HL-60/S4 treated with retinoic acid at 250 ng/mL for 4 days and 3 days (cell line): Measurements from ENCODE around the gene TMEM109.

Source experiments
- in situ Hi-C: fragments of 300-500 bp; cut with MboI; formaldehyde crosslinking; loops from 2 replicates; pipeline ENCODE4 v1.7.0; 2022; ENCODE audit warnings: low sequenced_read_pairs

The TMEM109 gene

DNA sequence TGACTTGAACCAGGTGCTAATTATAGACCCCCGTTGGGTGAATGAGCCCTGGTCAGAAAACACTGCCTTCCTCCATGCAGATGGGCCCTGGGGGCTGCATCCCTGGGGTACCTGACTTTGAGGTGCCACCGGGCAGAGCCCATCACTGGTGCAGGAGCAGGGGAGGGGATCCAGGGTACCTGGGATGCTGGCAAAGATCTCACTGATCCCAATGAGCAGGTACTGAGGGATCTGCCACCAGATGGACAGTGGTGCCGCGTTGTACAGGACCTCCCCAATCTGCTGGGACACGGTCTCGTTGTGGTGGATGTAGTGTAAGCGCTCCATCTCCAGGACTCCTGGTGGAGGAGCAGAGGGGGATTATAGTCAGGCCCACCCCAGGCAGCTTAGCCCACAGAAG is 25.3 kb downstream of the TMEM109 start:
- in situ Hi-C loops = no loop called here

DNA sequence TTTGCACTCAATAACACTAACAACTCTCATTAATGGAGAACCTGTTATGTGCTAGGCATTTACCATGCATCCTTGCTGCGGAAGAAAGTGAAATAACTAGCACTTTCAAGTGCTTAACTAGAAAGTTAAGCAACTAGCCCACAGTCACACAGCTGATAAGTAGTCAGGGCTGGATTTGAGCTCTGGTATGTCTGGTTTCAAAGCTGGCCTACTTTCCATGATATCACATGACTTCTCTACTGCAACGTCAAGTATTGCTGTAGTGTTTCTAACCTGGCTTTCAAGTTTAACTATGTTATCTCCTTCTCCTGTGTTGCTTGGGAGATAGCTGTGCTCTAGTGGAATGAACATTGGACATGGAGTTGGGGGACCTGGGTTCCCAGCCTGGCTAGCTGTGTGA is 25.9 kb downstream of the TMEM109 start:
- in situ Hi-C loops = no loop called here

DNA sequence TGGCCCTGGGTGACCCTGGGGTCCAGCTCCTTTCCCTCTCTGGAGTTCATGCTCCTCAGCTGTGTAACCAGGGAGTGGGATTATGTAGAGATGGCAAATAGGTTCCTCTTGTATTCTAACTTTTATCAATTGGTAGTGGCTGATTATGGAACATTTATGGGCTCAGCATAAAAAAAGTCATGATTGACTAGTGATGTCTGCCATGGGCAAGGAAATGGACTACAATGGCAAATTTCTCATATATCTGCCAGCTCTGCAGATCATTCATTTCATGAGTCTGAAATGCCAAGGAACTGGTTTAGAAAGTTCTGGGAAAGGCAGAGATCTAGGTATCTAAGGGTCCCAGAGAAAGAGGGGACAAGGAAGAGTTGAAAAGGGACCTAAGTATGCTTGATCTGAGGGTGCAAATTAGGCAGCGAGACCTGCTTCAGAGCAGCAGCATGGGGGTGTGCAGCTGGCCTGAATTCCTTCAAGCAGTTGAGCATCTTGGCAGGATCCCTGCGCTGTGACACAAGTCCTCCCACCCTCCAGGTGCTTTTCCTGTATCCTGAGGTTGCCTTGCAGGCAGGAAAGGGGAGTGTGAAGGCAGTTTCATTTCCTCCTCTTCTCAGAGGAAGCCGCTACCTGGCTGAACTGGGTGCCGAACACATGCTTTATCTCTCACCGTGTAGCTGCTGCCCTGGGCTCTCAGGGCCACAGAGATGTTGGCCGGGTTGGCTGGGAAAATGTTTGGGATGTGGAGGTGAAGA is 27.6 kb downstream of the TMEM109 start:
- in situ Hi-C loops = no loop called here

DNA sequence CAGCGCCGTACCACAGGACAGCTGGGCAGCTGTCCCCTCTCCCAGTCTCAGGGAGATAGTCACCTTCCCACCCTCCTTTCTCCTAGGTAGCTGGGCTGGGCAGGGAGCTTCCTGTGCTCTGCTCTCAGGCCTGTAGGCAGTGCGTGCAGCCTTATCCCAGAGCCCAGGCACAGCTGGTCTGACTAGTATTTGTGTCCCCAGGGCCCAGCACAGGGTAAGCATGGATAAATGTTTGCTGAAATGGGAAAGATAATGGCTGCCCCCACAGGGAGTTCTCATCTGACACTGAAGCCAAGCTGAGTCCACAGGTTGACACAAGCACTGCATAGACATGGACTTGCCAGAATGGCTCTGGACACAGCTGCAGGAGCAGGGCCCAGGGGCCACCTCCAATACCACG is 28.3 kb downstream of the TMEM109 start:
- in situ Hi-C loops = no loop called here

DNA sequence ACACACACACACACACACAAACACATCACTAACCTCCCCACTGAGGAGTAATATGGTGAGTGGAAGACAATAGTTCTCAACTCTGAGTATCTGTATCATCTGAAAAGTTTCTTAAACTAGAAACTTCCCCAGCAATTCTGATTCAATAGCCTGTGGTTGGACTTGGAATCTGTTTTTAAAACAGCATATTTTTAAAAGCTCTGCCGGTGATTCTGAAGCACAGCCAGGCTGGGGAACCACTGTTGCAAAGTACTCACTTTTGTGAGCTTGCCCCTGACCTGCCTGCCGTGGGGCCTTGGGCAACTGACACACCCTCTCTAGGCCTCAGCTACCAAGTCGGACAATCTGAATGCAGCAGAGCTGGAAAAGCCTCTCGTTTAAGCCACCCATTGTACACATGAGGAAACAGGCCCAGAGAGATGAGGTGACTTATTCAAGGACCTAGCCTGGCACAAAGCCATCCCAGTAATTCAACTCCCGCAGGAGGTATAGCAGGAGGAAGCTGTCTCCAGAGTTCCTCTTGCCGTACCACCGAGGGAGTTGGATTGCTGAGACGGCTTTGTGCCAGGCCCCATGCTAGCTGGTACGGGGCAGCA is 29.1 kb downstream of the TMEM109 start:
- in situ Hi-C loops = no loop called here

DNA sequence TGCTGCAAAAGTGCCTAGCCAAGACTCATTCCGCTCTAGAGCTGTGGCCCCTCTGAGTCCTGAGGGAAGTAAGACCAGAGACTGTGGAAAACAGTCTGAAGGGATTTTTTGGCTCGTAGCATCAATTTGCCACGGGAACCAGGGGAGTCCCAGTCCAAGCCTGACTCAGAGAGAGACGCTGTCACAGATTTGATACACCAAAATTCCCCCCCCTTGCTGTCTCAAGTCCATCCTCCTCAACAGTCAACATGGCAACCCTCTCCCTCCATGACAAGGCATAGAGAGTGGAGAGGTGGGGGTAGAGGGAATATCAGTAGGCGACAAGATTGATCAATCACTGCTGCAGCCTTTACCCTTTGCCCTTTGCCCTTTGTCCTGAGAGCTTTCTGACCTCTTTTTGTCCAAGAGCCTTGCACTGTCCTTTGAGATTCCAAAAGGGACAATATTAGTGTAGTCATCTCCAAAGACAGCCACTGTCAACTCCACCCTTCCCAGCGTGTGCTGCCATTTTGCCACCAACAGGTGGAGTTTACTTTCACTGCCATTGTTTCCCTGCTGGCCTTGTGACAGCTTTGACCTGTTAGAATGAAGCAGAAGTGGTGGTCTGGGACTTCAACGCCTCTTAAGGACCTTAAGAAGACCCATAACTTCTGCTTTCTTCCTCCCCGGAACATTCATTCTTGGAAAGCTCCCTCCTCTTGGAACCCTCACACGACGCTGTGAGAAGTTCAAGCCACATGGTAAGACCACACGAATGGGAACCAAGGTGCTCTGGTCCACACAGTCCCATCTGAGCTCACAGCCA is 30.7 kb downstream of the TMEM109 start:
- in situ Hi-C loops = no loop called here

DNA sequence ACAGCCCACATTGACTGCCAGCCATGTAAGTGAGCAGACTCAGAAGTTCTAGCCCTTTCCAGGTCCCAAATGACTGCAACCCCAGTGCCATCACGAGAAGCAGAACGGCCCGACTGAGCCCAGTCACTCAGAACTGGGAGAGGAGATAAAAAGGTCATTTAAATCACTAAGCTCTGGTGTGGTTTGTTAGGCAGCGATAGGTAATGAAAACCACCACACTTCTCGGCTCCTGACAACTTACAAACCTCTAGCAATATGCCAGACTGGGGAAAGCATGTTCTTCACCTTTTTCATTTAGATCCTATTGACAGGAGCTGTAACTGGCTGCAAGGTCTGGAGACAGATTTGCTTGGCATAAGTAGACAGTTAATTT is 31.3 kb downstream of the TMEM109 start:
- in situ Hi-C loops = no loop called here

DNA sequence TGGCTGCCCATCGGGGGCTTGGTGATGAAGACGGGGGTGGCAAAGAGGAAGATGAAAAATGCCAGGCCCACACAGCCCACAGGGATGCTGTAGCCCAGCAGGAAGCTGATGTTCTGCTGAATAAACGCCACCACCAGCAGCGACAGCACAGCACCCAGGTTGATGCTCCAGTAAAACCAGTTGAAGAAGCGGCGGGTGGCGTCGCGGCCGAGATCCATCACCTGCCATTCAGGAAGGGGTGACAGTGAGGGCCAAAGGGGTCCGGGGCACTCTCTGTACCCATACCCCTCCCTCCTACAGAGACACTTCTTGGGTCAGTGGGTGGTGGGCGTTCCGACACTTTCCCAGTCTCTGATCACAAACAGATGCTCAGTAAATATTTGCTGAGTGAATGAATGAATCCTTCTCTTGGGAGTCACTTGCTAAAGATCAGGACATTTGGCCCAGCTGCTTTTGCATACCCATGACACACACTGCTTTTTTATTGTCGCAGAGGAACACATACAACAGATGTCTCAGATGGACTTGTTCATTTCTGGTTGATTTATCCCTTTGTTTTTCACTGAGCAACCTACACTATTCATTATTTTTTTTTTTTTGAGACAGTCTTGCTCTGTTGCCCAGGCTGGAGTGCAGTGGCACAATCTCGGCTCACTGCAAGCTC is 32.8 kb downstream of the TMEM109 start:
- in situ Hi-C loops = no loop called here

DNA sequence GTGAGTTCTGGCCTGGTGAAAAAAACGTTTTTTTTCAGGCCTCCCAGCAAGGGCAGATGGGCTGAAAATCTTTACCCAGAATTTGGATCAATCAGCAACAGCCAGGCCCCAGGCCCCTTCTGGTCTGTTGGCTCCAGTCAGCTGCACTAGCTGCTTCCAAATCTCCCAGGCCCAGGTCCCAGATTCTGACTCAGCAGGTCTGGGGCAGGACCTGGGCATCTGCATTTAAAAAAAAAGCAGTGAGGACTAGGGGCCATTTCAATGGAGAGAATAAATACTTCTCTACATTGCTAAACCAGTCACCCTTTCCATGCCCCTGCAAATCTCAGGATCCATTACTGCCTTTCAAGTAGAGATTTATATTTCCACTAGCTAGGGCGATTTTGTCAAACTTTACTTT is 33.7 kb downstream of the TMEM109 start:
- in situ Hi-C loops = no loop called here

DNA sequence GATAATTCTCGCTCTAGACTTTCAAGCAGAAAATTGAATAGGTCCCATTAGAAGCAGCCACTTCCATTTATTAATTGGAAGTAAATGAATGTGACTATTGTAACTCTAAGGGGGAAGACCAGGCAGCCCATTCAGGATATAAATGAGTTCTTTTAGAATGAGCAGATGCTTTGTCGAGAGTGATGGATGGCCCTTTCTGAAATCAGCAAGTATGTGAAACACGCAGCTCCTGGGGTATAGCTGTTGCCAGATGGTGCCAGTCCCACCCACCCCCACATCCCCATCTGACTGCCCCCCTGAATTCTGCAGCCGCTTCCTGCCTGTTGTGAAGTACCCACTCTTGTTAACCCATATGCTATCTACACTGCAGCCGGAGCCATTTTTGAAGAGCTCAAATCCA is 34.3 kb downstream of the TMEM109 start:
- in situ Hi-C loops = no loop called here

DNA sequence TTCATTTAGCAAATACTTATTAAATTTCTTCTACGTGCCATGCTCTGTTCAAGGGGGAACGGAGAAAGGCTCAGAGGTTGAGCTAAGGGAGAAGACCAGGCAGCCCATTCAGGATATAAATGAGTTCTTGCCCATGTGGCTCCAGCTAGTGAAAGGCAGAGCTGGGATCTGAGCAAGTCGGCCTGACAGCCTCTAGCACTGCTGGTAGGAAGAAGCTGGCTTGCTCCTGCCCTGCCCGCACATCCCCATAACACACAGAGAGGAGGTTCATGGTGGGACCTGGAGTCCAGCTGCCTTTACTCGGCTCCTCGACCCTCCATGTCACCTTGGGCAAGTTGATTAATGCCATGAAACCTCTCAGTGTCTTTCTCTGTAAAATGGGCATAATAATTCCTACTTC is 36.1 kb downstream of the TMEM109 start:
- in situ Hi-C loops = no loop called here

DNA sequence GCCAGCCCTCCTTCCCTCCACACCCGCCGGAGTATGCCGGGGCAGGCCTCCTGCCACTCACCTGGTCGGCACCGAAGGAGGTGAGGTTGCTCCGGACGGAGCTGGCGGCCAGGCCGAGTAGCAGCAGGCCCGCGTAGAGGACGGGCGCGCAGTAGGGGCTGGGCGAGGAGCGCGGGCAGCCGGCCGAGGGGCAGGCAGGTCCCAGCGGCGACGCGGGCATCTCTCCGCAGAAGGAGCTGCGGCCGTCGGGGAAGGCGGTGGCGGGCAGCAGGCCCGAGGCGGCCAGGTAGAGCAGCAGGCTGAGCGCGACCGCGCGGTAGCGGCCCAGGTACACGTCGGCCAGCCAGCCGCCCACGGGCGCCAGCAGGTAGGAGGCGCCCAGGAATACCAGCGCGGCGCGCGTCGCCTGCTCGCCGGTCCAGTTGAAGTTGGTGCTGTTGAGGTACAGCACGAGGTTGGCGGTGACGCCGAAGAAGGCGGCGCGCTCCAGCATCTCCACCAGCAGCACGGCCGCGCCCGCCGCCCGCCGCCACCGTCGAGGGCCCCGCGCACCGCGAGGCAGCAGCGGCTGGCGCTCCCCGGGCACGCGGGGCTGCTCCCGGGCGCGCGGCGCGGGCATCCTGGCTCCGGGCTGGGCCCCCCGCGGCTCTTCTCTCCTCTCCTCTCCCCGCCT is 37.1 kb downstream of the TMEM109 start:
- in situ Hi-C loops = no loop called here

DNA sequence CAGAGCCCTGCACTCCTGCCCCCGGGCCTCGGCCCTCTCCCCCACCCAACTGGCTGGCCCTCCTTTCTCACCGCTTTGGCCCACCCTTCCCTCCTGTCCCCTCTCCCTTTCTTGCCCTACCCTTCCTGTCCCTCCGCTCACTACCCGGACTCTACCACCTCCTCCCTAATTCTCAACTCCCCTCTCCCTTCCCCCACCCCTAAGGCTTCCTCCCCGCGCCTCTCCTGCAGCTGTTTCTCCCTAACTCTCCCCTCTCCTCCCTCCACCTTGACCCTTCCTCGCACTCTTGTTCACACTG is 37.6 kb downstream of the TMEM109 start:
- in situ Hi-C loops = no loop called here

DNA sequence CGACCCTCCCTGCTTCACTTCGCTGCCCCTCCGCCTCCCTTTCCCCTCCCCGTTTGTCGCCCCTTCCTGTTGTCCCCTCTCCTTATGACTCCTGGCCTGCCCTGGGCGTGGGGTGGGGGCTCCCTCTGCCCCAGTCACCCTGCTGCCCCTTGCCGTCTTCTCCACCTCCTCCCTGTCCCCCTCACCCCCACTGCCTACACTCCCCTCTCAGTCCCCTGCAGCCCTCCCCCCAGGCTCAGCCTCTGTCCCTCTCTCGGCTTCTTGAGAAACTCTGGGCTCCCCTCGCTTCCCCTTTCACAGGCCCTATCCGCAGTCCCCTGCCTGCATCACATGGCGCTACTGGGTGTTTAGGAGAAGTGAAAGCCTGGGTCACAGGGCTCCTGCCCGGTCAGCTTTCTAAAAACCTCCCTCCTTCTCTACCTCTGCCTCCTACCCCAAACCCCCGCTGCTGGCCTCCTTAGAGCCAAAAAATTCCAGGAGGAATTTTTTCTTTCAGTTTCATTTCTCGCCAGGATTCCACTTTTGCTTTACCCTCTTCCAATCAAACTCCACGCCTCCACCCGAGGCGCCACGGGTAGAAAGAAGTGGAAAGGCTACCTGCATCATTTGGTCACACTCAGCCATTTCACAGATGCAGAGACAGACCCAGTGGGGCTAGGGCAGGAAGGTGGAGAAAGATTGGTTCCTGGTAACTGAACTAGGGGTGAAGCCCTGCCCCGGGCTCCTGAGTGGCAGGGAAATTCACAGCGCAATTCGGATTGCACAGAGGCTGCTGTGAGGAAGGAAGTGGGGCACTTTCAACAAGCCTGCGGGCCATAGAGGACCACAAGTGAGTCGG is 38.2 kb downstream of the TMEM109 start, which contains the start of gene SLC15A3:
Gene SLC15A3 (minus strand): TSS at position 273 of the 838 bp plus-strand sequence. CDS start 625 bp downstream, outside the sequence.
- in situ Hi-C loops = no loop called here

DNA sequence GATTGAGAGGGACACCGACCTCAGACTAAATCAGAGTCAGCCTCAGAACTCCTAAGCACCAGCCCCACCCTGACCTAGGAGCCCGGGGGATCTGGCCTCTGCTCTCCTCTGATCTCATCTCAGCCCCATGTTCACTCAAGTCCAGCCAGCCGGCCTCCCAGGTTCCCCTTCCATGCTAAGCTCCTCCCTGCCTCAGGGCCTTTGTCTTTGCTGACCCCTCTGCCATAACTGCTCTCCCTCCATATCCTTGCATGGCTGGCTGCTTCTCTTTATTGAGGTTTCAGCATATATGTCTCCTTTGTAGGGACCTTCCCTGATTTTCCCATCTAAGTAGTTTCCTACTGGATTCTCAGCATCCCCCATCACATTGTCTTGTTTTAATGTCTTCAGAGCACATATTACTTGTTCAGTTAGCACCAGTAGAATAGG is 38.8 kb downstream of the TMEM109 start:
- in situ Hi-C loops = no loop called here

DNA sequence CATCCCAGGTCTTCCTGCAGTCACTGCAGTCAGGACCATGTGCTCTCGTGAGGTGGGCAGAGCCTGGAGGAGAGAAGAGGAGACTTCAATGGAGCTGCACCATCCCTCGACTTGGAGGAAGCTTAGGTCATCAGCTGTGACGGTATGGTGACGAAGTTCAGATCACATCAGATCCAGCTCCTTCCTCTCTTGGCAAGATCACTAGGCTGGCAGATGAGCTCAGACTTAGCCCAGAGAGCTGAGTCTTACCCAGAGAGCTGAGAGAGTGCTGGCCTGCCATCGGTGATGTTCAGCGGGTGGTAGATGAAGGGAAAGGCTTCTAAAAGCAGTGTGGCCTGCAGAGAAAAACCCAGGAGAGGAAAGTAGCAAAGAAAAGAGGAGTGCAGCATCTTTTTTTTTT is 39.8 kb downstream of the TMEM109 start:
- in situ Hi-C loops = no loop called here

DNA sequence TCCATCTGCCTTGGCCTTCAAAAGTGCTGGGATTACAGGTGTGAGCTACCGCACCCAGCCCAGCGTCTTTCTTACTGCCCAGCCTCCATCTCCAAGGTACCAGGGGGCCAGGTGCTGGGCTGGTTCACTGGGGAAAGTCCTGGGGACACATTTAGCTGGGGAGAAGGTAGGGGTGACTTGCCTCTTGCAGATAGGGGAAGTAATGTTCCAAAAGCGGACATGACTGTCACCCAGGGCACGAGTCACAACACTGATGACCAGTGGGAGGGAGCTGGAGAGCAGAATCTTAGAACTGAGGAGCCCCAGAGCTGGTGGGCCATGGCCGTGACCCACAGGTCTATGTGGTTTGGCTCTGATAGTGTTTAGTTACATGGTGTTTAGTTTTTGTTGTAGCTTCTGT is 40.5 kb downstream of the TMEM109 start:
- in situ Hi-C loops = no loop called here

DNA sequence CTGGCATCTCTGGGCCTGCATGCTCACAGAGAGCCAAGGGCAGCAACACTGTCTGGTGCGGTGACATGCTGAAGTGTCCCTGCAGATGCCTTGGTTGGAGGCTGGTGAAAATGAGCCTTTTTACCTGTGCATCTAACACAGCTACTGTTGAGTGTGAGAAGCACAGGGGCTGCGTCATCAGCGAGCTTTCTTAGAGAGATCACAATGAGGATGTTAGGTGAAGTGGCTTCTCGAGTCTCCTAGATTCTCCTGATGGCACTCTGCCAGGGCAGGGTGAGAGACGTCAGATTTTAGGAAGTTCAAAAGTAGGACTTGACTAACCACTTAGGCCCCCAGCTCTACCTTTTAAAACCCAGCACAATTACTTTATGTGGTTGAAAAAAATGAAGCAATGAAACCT is 41.6 kb downstream of the TMEM109 start:
- in situ Hi-C loops = no loop called here

DNA sequence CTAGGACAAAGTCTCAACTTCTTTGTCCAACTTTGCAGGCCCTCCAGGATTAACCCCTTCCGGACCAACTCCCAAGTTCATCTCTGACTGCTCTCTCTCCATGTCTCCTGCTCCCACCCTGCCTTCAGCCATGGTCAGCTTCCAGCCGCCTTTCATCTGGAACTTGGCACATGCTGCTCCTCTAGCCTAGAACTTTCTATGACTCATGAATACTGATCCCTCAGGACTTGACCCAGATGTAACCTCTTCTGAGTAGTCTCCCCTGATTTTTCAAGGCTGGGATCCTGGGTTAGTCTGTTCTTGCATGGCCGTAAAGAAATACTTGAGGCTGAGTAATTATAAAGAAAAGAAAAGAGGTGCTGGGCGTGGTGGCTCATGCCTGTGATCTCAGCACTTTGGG is 43.2 kb downstream of the TMEM109 start:
- in situ Hi-C loops = no loop called here

DNA sequence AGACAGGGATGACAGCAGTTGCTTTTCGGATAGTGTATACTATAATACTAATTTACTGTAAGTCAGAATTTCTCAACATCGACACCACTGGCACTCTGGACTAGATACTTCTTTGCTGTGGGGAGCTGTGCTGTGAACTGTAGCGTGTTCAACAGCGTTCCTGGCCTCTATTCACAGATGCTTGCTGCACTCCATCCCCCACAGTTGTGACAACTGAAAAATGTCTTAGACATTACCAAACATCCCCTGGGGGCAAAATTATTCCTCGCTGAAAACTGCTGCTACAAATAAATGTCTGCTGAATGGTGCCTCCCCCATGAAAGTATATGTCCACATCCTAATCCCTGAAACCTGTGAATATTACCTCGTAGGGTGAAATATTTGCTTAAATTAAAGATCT is 45.5 kb downstream of the TMEM109 start:
- in situ Hi-C loops = no loop called here
